Osteoblast (primary cell): Measurements from ENCODE around the gene BRCA2. TPM values are rescaled to one million over a fixed set of nuclear protein-coding genes. Genes with fewer than 3 reads are reported as not detected.
A peak's percentile ranks its signal among the peaks of the same experiment; 100 is the strongest.

Experiments
- DNase-seq: peaks from one replicate; pipeline ENCODE4 v3.0.0; 2011; ENCODE audit warnings: low spot score, mixed read lengths; ENCODE audit not compliant: insufficient read length; ENCODE audit errors: missing footprints
- H2AFZ ChIP-seq: 2 replicates; pipeline ENCODE4 v1.6.0; 2011; ENCODE audit warnings: mild to moderate bottlenecking, low read length
- H3K27ac ChIP-seq: 2 replicates; pipeline ENCODE4 v1.5.1; 2011; ENCODE audit warnings: mild to moderate bottlenecking, low read depth, low read length, moderate library complexity
- H3K27me3 ChIP-seq: 2 replicates; pipeline ENCODE4 v1.6.0; 2012; ENCODE audit warnings: mild to moderate bottlenecking, control low read depth, inconsistent platforms, low read length, moderate library complexity; ENCODE audit not compliant: insufficient read depth
- H3K36me3 ChIP-seq: 2 replicates; pipeline ENCODE4 v1.5.1; 2011; ENCODE audit warnings: mild to moderate bottlenecking, low read length, control low read depth, moderate library complexity; ENCODE audit not compliant: insufficient read depth
- H3K4me1 ChIP-seq: 2 replicates; pipeline ENCODE4 v1.5.1; 2011; ENCODE audit warnings: mild to moderate bottlenecking, low read length, control low read depth, moderate library complexity; ENCODE audit not compliant: insufficient read depth
- H3K4me2 ChIP-seq: 2 replicates; pipeline ENCODE4 v1.6.0; 2011; ENCODE audit warnings: mild to moderate bottlenecking, low read length; ENCODE audit not compliant: insufficient read depth
- H3K4me3 ChIP-seq: fragments of 200-600 bp; sonication (generic); 3 replicates; pipeline ENCODE4 v1.5.1; 2012; ENCODE audit warnings: mild to moderate bottlenecking, low read length, inconsistent platforms; ENCODE audit not compliant: insufficient read depth
- H3K79me2 ChIP-seq: 2 replicates; pipeline ENCODE4 v1.6.0; 2012; ENCODE audit warnings: mild to moderate bottlenecking, low read length, control low read depth, inconsistent platforms; ENCODE audit not compliant: insufficient read depth
- H3K9me3 ChIP-seq: 2 replicates; pipeline ENCODE4 v1.5.1; 2011; ENCODE audit warnings: low read depth, low read length, control low read depth
- H4K20me1 ChIP-seq: 2 replicates; pipeline ENCODE4 v1.6.0; 2012; ENCODE audit warnings: mild to moderate bottlenecking, low read length, control low read depth; ENCODE audit not compliant: insufficient read depth
- CTCF ChIP-seq: IDR thresholded peaks from 2 replicates; pipeline ENCODE4 v1.5.1; 2011; ENCODE audit warnings: mild to moderate bottlenecking, low read depth, low read length, moderate library complexity; ENCODE audit errors: extremely low read depth
- total RNA-seq: library from RNA; depleted of rRNA; stranded (reverse); fragments of >200 nt; gene quantifications from 2 replicates; pipeline ENCODE4 v1.2.3, GENCODE V29; 2012

BRCA2 gene
- total RNA-seq, 1 donor: 4.7 TPM

DNA sequence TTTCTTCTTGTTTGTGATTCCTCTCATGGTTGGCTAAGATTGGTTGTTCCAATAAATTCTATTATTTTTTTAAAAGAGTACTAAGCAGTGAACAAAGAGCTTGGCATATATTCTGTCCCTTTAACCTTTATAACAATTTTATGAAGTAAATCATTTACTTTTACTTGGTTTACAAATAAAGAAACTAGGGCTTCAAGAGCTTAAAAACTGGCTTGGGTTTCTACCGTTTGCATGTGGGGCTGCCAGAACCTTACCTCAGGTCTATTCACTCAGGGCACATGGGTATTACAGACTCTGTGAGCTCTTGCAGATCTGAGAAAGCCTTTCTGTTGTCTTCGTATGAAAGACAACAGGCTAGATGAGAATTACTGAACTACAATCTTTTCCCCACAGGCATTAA is 99.3 kb downstream of the BRCA2 start:
- H3K27ac ChIP-seq: no peak overlapping the region
- H3K4me3 ChIP-seq: no peak overlapping the region
- H3K79me2 ChIP-seq: no peaks in the 10 kb centered on the region
- TF ChIP-seq CTCF: no peak
- H3K9me3 ChIP-seq: no peaks in the 10 kb centered on the region
- no peaks in the 10 kb centered on the region for H4K20me1 ChIP-seq
- no peak for DNase-seq
- H3K4me1 ChIP-seq: peaks cover 1% of the 10 kb centered on the region
- H3K27me3 ChIP-seq: no peaks in the 10 kb centered on the region
- no peak overlapping the region for H2AFZ ChIP-seq
- no peak overlapping the region for H3K4me2 ChIP-seq
- no peaks in the 10 kb centered on the region for H3K36me3 ChIP-seq

- peak; percentile 70 for TF ChIP-seq CTCF
- H2AFZ ChIP-seq: no peak overlapping the region
- H3K79me2 ChIP-seq: no peaks in the 10 kb centered on the region
- no peak overlapping the region for H3K4me3 ChIP-seq
- H3K36me3 ChIP-seq: no peaks in the 10 kb centered on the region
- H3K27me3 ChIP-seq: no peaks in the 10 kb centered on the region
- DNase-seq: no peak
- no peaks in the 10 kb centered on the region for H3K4me1 ChIP-seq
- no peaks in the 10 kb centered on the region for H4K20me1 ChIP-seq
- no peak overlapping the region for H3K27ac ChIP-seq
- no peak overlapping the region for H3K4me2 ChIP-seq
- H3K9me3 ChIP-seq: peaks cover 2% of the 10 kb centered on the region
Measured at GRCh38 chr13:32415019-32415418, 99.7 kb downstream of the BRCA2 start.

GRCh38 chr13:32417995-32418394 is 102.7 kb downstream of the BRCA2 start:
- no peaks in the 10 kb centered on the region for H3K27me3 ChIP-seq
- peaks cover 2% of the 10 kb centered on the region for H3K9me3 ChIP-seq
- H3K27ac ChIP-seq: no peak overlapping the region
- no peaks in the 10 kb centered on the region for H3K36me3 ChIP-seq
- H3K4me2 ChIP-seq: no peak overlapping the region
- H2AFZ ChIP-seq: no peak overlapping the region
- TF ChIP-seq CTCF: no peak
- no peak for DNase-seq
- H4K20me1 ChIP-seq: no peaks in the 10 kb centered on the region
- H3K4me3 ChIP-seq: no peak overlapping the region
- H3K4me1 ChIP-seq: no peaks in the 10 kb centered on the region
- no peaks in the 10 kb centered on the region for H3K79me2 ChIP-seq

DNA sequence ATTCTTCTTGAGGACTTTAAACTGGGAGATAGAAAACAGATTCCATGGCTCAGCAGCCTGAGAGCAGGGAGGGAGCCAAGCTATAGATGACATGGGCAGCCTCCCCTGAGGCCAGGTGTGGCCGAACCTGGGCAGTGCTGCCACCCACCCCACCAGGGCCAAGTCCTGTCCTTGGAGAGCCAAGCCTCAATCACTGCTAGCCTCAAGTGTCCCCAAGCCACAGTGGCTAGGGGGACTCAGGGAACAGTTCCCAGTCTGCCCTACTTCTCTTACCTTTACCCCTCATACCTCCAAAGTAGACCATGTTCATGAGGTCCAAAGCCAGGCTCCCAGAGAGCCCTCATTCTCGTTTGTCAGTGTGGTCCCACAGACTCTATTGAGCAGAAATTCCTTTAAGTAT is 104.6 kb downstream of the BRCA2 start:
- no peak overlapping the region for H3K4me2 ChIP-seq
- H3K4me1 ChIP-seq: no peaks in the 10 kb centered on the region
- no peak overlapping the region for H3K4me3 ChIP-seq
- H3K9me3 ChIP-seq: peaks cover 2% of the 10 kb centered on the region
- H3K36me3 ChIP-seq: no peaks in the 10 kb centered on the region
- no peaks in the 10 kb centered on the region for H3K79me2 ChIP-seq
- H4K20me1 ChIP-seq: no peaks in the 10 kb centered on the region
- no peak overlapping the region for H3K27ac ChIP-seq
- H3K27me3 ChIP-seq: no peaks in the 10 kb centered on the region
- TF ChIP-seq CTCF: no peak
- no peak for DNase-seq
- no peak overlapping the region for H2AFZ ChIP-seq
